ENCODE results near the gene PCGF3. TPM values are rescaled to one million over a fixed set of nuclear protein-coding genes. Genes with fewer than 3 reads are reported as not detected.
"Not testable (repeated sequence)": the region's sequence is repeated elsewhere in the genome, so short reads cannot be mapped to it uniquely, and the experiment has no call there.

PCGF3 gene
- total RNA-seq, 4 donors from 2014 or later, result 17.7 to 80.6 (median 53.4) TPM

- H3K27me3 ChIP-seq, result no peaks in the 10 kb centered on the region
- no peak overlapping the region for H3K27ac ChIP-seq
- no peaks in the 10 kb centered on the region for H3K36me3 ChIP-seq
- no peaks in the 10 kb centered on the region for H3K9me3 ChIP-seq
- H3K4me1 ChIP-seq, result peaks cover 0 to 3% of the 10 kb centered on the region in 2 donors
- intact Hi-C loops (cut with DNase I; ENCODE audit: low total_unique reads), result no loop called here
- DNase-seq, result no peak
- H3K4me3 ChIP-seq, result no peak overlapping the region
- TF ChIP-seq POLR2A (IDR thresholded peaks at IDR 0.05) (no peak), CTCF (IDR thresholded peaks at IDR 0.05) (no peak)
Measured at GRCh38 chr4:727576-727975, 21.9 kb downstream of the PCGF3 start.

- H3K9me3 ChIP-seq, result no peaks in the 10 kb centered on the region
- no peaks in the 10 kb centered on the region for H3K27me3 ChIP-seq
- DNase-seq, result no peak
- H3K4me1 ChIP-seq, result peaks cover 0 to 3% of the 10 kb centered on the region in 2 donors
- intact Hi-C loops (cut with DNase I; ENCODE audit: low total_unique reads), result no loop called here
- no peak overlapping the region for H3K4me3 ChIP-seq
- H3K36me3 ChIP-seq, result no peaks in the 10 kb centered on the region
- no peak overlapping the region for H3K27ac ChIP-seq
- no peak for TF ChIP-seq POLR2A (IDR thresholded peaks at IDR 0.05)
- no peak for TF ChIP-seq CTCF (IDR thresholded peaks at IDR 0.05)
Measured at GRCh38 chr4:729336-730315, 24.0 kb downstream of the PCGF3 start.

DNA sequence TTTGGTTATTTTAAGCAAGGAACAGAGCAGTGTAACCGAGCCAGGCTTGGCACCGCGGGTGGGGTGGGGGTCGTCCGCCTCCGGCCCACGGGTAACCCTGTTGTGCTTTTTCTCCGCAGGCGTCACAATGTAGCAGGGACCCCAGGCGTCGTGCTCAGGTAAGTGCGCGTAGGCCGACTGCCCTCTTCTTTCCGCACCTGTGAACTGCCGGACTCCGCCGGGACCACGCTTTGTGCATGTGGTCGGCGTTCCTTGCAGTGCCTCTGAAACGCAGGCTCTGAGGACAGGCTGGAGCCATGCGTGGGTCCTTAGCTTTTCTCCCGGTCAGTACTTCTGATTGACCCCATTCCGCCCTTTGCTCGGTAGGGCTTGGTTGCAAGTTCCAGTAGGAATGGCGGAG, 24.9 kb downstream of the PCGF3 start:
- Histone ChIP-seq H3K4me3 (no peak overlapping the region), H3K27me3 (no peaks in the 10 kb centered on the region), H3K27ac (no peak overlapping the region), H3K36me3 (no peaks in the 10 kb centered on the region), H3K9me3 (no peaks in the 10 kb centered on the region), H3K4me1 (no peaks in the 10 kb centered on the region)
- DNase-seq, result no peak
- TF ChIP-seq CTCF (IDR thresholded peaks at IDR 0.05) (no peak), POLR2A (IDR thresholded peaks at IDR 0.05) (no peak)
- intact Hi-C loops (cut with DNase I; ENCODE audit: low total_unique reads), result no loop called here

DNA sequence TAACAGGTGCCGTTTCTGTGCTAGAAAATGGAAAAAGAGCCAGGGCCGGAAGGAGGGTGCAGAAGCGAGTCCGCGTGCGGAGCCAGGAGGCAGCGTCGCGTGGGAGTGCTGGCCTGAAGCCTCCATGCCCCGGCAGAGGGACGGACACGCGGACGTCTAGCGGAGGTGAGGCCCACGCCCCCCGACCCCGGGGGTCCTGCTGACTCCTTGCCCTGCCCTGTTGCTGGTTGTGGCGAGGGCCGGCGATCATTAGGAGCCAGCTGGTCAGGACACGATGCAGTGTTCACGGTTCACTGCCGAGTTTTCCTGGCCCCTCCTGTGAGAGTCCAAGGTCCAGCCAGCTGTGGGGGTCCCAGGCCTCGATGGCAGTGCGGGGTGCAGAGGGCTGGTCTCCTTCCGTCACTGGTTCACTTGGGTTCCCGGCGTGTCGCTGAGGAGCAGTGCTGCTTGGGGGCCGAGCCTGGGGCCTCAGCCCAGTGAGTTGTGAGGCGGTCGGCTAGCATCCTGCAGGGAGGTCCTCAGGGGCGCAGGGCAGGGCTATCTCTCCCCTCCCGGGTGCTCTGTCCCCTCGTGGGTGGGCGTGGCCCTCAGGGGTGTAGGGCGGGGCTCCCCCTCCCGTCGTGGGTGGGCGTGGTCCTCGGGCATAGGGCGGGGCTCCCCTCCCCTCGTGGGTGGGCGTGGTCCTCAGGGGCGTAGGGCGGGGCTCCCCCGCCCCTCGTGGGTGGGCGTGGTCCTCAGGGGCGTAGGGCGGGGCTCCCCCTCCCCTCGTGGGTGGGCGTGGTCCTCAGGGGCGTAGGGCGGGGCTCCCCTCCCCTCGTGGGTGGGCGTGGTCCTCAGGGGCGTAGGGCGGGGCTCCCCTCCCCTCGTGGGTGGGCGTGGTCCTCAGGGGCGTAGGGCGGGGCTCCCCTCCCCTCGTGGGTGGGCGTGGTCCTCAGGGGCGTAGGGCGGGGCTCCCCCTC, 25.6 kb downstream of the PCGF3 start:
- intact Hi-C loops (cut with DNase I; ENCODE audit: low total_unique reads); H3K27ac ChIP-seq; H3K27me3 ChIP-seq; DNase-seq; H3K4me3 ChIP-seq; H3K4me1 ChIP-seq; H3K9me3 ChIP-seq; H3K36me3 ChIP-seq: not testable (repeated sequence)

- H3K27ac ChIP-seq; H3K36me3 ChIP-seq; H3K27me3 ChIP-seq; H3K9me3 ChIP-seq; DNase-seq; H3K4me1 ChIP-seq; H3K4me3 ChIP-seq; intact Hi-C loops (cut with DNase I; ENCODE audit: low total_unique reads): not testable (repeated sequence)
Measured at GRCh38 chr4:731954-732353, 26.3 kb downstream of the PCGF3 start.

DNA sequence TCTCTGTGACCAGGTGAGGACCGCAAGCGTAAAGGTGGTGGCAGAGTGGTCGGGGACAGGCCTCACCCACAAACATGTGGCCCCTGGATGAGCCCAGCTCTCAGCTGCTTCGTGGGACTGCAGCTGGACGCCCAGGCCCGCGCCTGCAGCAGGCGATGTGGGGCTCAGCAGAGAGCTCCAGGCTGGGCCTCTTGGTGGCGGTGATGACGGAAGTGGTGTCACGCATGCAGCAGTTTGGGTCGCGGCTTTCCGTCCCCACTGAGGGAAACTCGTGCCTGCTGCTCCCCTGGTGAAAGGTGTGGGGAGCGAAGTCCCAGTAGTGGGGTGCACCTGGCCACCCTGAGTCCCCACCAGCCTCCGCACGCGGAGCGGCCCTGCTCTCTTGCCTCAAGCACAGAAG, 26.9 kb downstream of the PCGF3 start:
- no peaks in the 10 kb centered on the region for H3K36me3 ChIP-seq
- no peak for DNase-seq
- no peak overlapping the region for H3K27ac ChIP-seq
- H3K9me3 ChIP-seq, result no peaks in the 10 kb centered on the region
- TF ChIP-seq POLR2A (IDR thresholded peaks at IDR 0.05), result no peak
- no peak for TF ChIP-seq CTCF (IDR thresholded peaks at IDR 0.05)
- no peak overlapping the region for H3K4me3 ChIP-seq
- no peaks in the 10 kb centered on the region for H3K27me3 ChIP-seq
- H3K4me1 ChIP-seq, result no peaks in the 10 kb centered on the region
- intact Hi-C loops (cut with DNase I; ENCODE audit: low total_unique reads), result no loop called here

Data from uterus (tissue), 4 donors.